CD4-positive, CD25-positive, alpha-beta regulatory T cell (primary cell): Measurements from ENCODE around the gene ANKRD44. TPM values are rescaled to one million over a fixed set of nuclear protein-coding genes. Genes with fewer than 3 reads are reported as not detected.

Experiments used
- ATAC-seq, 2 donors: fragments of 150-1000 bp; cut with Tn5 transposase; one replicate each; pipeline ENCODE4 v1.10.0; 2021; ENCODE audit warnings: low read depth in 2 of 2, moderate number of reproducible peaks in 2 of 2, moderate library complexity in 1 of 2
- DNase-seq, 3 donors: peaks; one replicate each; pipeline versions ENCODE4 v3.0.0 to v3.0.0-alpha.2; 2012 to 2022; ENCODE audit warnings: mixed read lengths in 1 of 3
- H3K27ac ChIP-seq: one replicate; pipeline ENCODE4 v1.7.0; 2013; ENCODE audit warnings: mild to moderate bottlenecking, low read length; ENCODE audit not compliant: insufficient read depth, poor library complexity, severe bottlenecking
- H3K27me3 ChIP-seq: one replicate; pipeline ENCODE4 v1.7.0; 2013; ENCODE audit warnings: low read length; ENCODE audit not compliant: control insufficient read depth, insufficient read depth
- H3K36me3 ChIP-seq: one replicate; pipeline ENCODE4 v1.7.0; 2013; ENCODE audit warnings: mild to moderate bottlenecking, low read length, moderate library complexity; ENCODE audit not compliant: control insufficient read depth, insufficient read depth
- H3K4me1 ChIP-seq: 2 replicates; pipeline ENCODE4 v1.7.0; 2013; ENCODE audit warnings: mild to moderate bottlenecking, low read length; ENCODE audit not compliant: insufficient read depth, control insufficient read depth, poor library complexity, severe bottlenecking
- H3K4me3 ChIP-seq: one replicate; pipeline ENCODE4 v1.7.0; 2013; ENCODE audit warnings: low read depth, mild to moderate bottlenecking, low read length, moderate library complexity
- H3K9me3 ChIP-seq, 2 experiments: 1 replicate in 1 of 2; 2 replicates in 1 of 2; pipeline ENCODE4 v1.7.0; 2013; ENCODE audit warnings: low read length in 2 of 2, mild to moderate bottlenecking in 1 of 2, moderate library complexity in 1 of 2; ENCODE audit not compliant: control insufficient read depth in 2 of 2
- H3K27ac Mint-ChIP-seq, 3 donors: one replicate each; pipeline ENCODE4 v1.8.0; 2020 to 2022; ENCODE audit warnings: mild to moderate bottlenecking in 3 of 3, mixed read lengths in 3 of 3, moderate library complexity in 2 of 3
- H3K27me3 Mint-ChIP-seq: one replicate; pipeline ENCODE4 v1.8.0; 2022; ENCODE audit warnings: mild to moderate bottlenecking, mixed read lengths
- H3K36me3 Mint-ChIP-seq: one replicate; pipeline ENCODE4 v1.8.0; 2020; ENCODE audit warnings: mixed read lengths
- H3K4me1 Mint-ChIP-seq, 4 donors: one replicate each; pipeline ENCODE4 v1.8.0; 2020 to 2022; ENCODE audit warnings: mixed read lengths in 4 of 4, mild to moderate bottlenecking in 1 of 4
- H3K4me3 Mint-ChIP-seq, 4 donors: one replicate each; pipeline ENCODE4 v1.8.0; 2020 to 2022; ENCODE audit warnings: mild to moderate bottlenecking in 4 of 4, mixed read lengths in 4 of 4, moderate library complexity in 3 of 4
- H3K9me3 Mint-ChIP-seq, 7 donors: one replicate each; pipeline ENCODE4 v1.8.0; 2020 to 2022; ENCODE audit warnings: mixed read lengths in 7 of 7, mild to moderate bottlenecking in 3 of 7, moderate library complexity in 2 of 7
- polyA plus RNA-seq, 4 donors: library from polyadenylated mRNA; unstranded; fragments of 300-500 nt; fragmentation: Illumina TruSeq; gene quantifications; one replicate each; pipeline ENCODE4 v1.2.3, GENCODE V29; 2021
- total RNA-seq: library from RNA; stranded (reverse); gene quantifications from one replicate; pipeline ENCODE4 v1.2.3, GENCODE V29; 2022

ANKRD44 gene
- total and polyA plus RNA-seq, 5 donors from 2014 or later: 69.6 to 301 (median 85.0) TPM

- Mint-ChIP-seq H3K27me3 (no peaks in the 10 kb centered on the region), H3K4me3 (no peak overlapping the region), H3K36me3 (peaks cover 40% of the 10 kb centered on the region), H3K9me3 (no peaks in the 10 kb centered on the region), H3K27ac (peak overlapping the region in 2 of 3 donors; percentile 19 to 55), H3K4me1 (peaks cover 17 to 34% (median 27%) of the 10 kb centered on the region in 4 donors)
- no peaks in the 10 kb centered on the region for H3K27me3 ChIP-seq
- H3K36me3 ChIP-seq: peaks cover 83% of the 10 kb centered on the region
- no peaks in the 10 kb centered on the region for H3K9me3 ChIP-seq
- H3K27ac ChIP-seq: no peak overlapping the region
- DNase-seq (no peak), ATAC-seq (no peak)
- H3K4me3 ChIP-seq: no peak overlapping the region
- H3K4me1 ChIP-seq: no peaks in the 10 kb centered on the region
These were observed 219.7 kb downstream of the ANKRD44 start for GRCh38 chr2:197090742-197091367.

- peaks cover 42% of the 10 kb centered on the region for H3K36me3 Mint-ChIP-seq
- no peaks in the 10 kb centered on the region for H3K4me1 ChIP-seq
- no peaks in the 10 kb centered on the region for H3K9me3 Mint-ChIP-seq
- H3K27ac ChIP-seq: no peak overlapping the region
- H3K9me3 ChIP-seq: no peaks in the 10 kb centered on the region
- ATAC-seq (no peak), DNase-seq (no peak)
- peaks cover 13 to 30% (median 27%) of the 10 kb centered on the region in 4 donors for H3K4me1 Mint-ChIP-seq
- no peaks in the 10 kb centered on the region for H3K27me3 Mint-ChIP-seq
- H3K27ac Mint-ChIP-seq: peak overlapping the region in 1 of 3 donors; percentile 19
- H3K4me3 Mint-ChIP-seq: no peak overlapping the region
- no peaks in the 10 kb centered on the region for H3K27me3 ChIP-seq
- no peak overlapping the region for H3K4me3 ChIP-seq
- H3K36me3 ChIP-seq: peaks cover 81% of the 10 kb centered on the region
These were observed 220.9 kb downstream of the ANKRD44 start for GRCh38 chr2:197089655-197090054.

- H3K4me1 Mint-ChIP-seq: peaks cover 17 to 30% (median 27%) of the 10 kb centered on the region in 4 donors
- peak overlapping the region in 1 of 3 donors; percentile 1 for H3K27ac Mint-ChIP-seq
- DNase-seq (no peak), ATAC-seq (no peak)
- H3K27ac ChIP-seq: no peak overlapping the region
- H3K4me3 Mint-ChIP-seq: no peak overlapping the region
- H3K27me3 Mint-ChIP-seq: no peaks in the 10 kb centered on the region
- H3K9me3 ChIP-seq: no peaks in the 10 kb centered on the region
- H3K4me3 ChIP-seq: no peak overlapping the region
- peaks cover 81% of the 10 kb centered on the region for H3K36me3 ChIP-seq
- H3K4me1 ChIP-seq: no peaks in the 10 kb centered on the region
- H3K9me3 Mint-ChIP-seq: no peaks in the 10 kb centered on the region
- peaks cover 49% of the 10 kb centered on the region for H3K36me3 Mint-ChIP-seq
- H3K27me3 ChIP-seq: no peaks in the 10 kb centered on the region
These were observed 221.9 kb downstream of the ANKRD44 start for GRCh38 chr2:197088694-197089093.

GRCh38 chr2:197086500-197086899 lies 224.1 kb downstream of the ANKRD44 start:
- DNase-seq (no peak), ATAC-seq (no peak)
- Histone ChIP-seq H3K4me1 (no peaks in the 10 kb centered on the region), H3K4me3 (no peak overlapping the region), H3K9me3 (no peaks in the 10 kb centered on the region), H3K27me3 (no peaks in the 10 kb centered on the region), H3K27ac (no peak overlapping the region), H3K36me3 (peaks cover 88% of the 10 kb centered on the region)
- H3K9me3 Mint-ChIP-seq: no peaks in the 10 kb centered on the region
- H3K36me3 Mint-ChIP-seq: peaks cover 58% of the 10 kb centered on the region
- peak overlapping the region in 1 of 3 donors; percentile 35 for H3K27ac Mint-ChIP-seq
- no peak overlapping the region for H3K4me3 Mint-ChIP-seq
- H3K27me3 Mint-ChIP-seq: no peaks in the 10 kb centered on the region
- peaks cover 12 to 28% (median 24%) of the 10 kb centered on the region in 4 donors for H3K4me1 Mint-ChIP-seq

- Mint-ChIP-seq H3K27me3 (no peaks in the 10 kb centered on the region), H3K9me3 (no peaks in the 10 kb centered on the region), H3K36me3 (peaks cover 66% of the 10 kb centered on the region), H3K27ac (peak overlapping the region in 1 of 3 donors; percentile 74), H3K4me1 (peaks cover 12 to 28% (median 23%) of the 10 kb centered on the region in 4 donors), H3K4me3 (no peak overlapping the region)
- no peak overlapping the region for H3K4me3 ChIP-seq
- no peaks in the 10 kb centered on the region for H3K27me3 ChIP-seq
- DNase-seq (no peak), ATAC-seq (no peak)
- H3K9me3 ChIP-seq: no peaks in the 10 kb centered on the region
- peaks cover 90% of the 10 kb centered on the region for H3K36me3 ChIP-seq
- no peak overlapping the region for H3K27ac ChIP-seq
- no peaks in the 10 kb centered on the region for H3K4me1 ChIP-seq
These were observed 224.9 kb downstream of the ANKRD44 start for GRCh38 chr2:197085665-197086064.

GRCh38 chr2:197081294-197081693 lies 229.3 kb downstream of the ANKRD44 start:
- Histone ChIP-seq H3K36me3 (peaks cover 96% of the 10 kb centered on the region), H3K9me3 (no peaks in the 10 kb centered on the region), H3K4me3 (no peak overlapping the region), H3K27ac (no peak overlapping the region), H3K4me1 (no peaks in the 10 kb centered on the region), H3K27me3 (no peaks in the 10 kb centered on the region)
- Mint-ChIP-seq H3K27me3 (no peaks in the 10 kb centered on the region), H3K9me3 (peaks cover 0 to 9% (median 2%) of the 10 kb centered on the region in 7 donors), H3K4me3 (no peak overlapping the region), H3K36me3 (peaks cover 80% of the 10 kb centered on the region), H3K27ac (peak overlapping the region in 1 of 3 donors; percentile 78), H3K4me1 (peaks cover under 1 to 16% (median 10%) of the 10 kb centered on the region in 4 donors)
- DNase-seq: no peak
- ATAC-seq: no peak

GRCh38 chr2:197080578-197081216 lies 229.9 kb downstream of the ANKRD44 start:
- peaks cover 0 to 13% (median 2%) of the 10 kb centered on the region in 7 donors for H3K9me3 Mint-ChIP-seq
- no peaks in the 10 kb centered on the region for H3K27me3 ChIP-seq
- peaks cover 4 to 16% (median 12%) of the 10 kb centered on the region in 4 donors for H3K4me1 Mint-ChIP-seq
- DNase-seq (no peak), ATAC-seq (no peak)
- H3K9me3 ChIP-seq: no peaks in the 10 kb centered on the region
- H3K4me3 Mint-ChIP-seq: no peak overlapping the region
- no peaks in the 10 kb centered on the region for H3K4me1 ChIP-seq
- H3K27ac ChIP-seq: no peak overlapping the region
- H3K27ac Mint-ChIP-seq: peak overlapping the region; percentile 35 to 78 (median 77)
- H3K27me3 Mint-ChIP-seq: no peaks in the 10 kb centered on the region
- H3K36me3 Mint-ChIP-seq: peaks cover 84% of the 10 kb centered on the region
- no peak overlapping the region for H3K4me3 ChIP-seq
- peaks cover 96% of the 10 kb centered on the region for H3K36me3 ChIP-seq
